ENCODE data around the gene PARD3.

DNA sequence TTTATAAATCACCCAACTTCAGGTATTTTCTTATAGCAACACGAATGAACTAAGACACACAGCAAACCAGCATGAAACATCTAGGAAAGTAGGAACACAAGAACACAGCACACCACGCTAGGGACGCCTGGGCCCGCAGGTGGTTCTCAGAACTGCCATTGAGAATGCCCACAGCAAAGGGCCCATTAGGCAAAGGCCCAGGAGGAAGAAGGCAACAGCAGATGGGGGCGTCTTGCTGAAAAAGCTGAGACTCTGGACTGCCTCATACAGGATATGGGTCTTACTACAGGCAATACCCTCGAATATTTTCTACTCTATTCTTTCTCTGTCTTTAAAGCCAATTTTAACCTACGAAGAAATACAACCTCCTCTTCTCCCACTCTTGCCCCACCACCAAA, 77.3 kb downstream of the PARD3 start:
- TF ChIP-seq, protein P1, sequence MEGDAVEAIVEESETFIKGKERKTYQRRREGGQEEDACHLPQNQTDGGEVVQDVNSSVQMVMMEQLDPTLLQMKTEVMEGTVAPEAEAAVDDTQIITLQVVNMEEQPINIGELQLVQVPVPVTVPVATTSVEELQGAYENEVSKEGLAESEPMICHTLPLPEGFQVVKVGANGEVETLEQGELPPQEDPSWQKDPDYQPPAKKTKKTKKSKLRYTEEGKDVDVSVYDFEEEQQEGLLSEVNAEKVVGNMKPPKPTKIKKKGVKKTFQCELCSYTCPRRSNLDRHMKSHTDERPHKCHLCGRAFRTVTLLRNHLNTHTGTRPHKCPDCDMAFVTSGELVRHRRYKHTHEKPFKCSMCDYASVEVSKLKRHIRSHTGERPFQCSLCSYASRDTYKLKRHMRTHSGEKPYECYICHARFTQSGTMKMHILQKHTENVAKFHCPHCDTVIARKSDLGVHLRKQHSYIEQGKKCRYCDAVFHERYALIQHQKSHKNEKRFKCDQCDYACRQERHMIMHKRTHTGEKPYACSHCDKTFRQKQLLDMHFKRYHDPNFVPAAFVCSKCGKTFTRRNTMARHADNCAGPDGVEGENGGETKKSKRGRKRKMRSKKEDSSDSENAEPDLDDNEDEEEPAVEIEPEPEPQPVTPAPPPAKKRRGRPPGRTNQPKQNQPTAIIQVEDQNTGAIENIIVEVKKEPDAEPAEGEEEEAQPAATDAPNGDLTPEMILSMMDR (IDR thresholded peaks at IDR 0.05): no peak
- TF ChIP-seq POLR2A (IDR thresholded peaks at IDR 0.05): no peak
